Endothelial cell (in vitro differentiated cells): Measurements from ENCODE around the gene RBBP8. TPM values are rescaled to one million over a fixed set of nuclear protein-coding genes. Genes with fewer than 3 reads are reported as not detected.

Experiments
- DNase-seq: peaks from one replicate; pipeline ENCODE4 v3.0.0; 2021; ENCODE audit warnings: low spot score
- H3K27ac Mint-ChIP-seq: one replicate; pipeline ENCODE4 v1.8.0; 2021; ENCODE audit warnings: mixed read lengths, inconsistent platforms; ENCODE audit not compliant: unreplicated experiment
- H3K27me3 Mint-ChIP-seq: one replicate; pipeline ENCODE4 v1.8.0; 2021; ENCODE audit warnings: mild to moderate bottlenecking, moderate library complexity, mixed read lengths, inconsistent platforms; ENCODE audit not compliant: unreplicated experiment
- H3K36me3 Mint-ChIP-seq: one replicate; pipeline ENCODE4 v1.8.0; 2021; ENCODE audit warnings: mild to moderate bottlenecking, low read depth, mixed read lengths, inconsistent platforms; ENCODE audit not compliant: unreplicated experiment
- H3K4me1 Mint-ChIP-seq: one replicate; pipeline ENCODE4 v1.8.0; 2021; ENCODE audit warnings: mild to moderate bottlenecking, mixed read lengths, inconsistent platforms; ENCODE audit not compliant: unreplicated experiment
- H3K4me3 Mint-ChIP-seq: one replicate; pipeline ENCODE4 v1.8.0; 2021; ENCODE audit warnings: mild to moderate bottlenecking, mixed read lengths, inconsistent platforms; ENCODE audit not compliant: unreplicated experiment
- H3K9me3 Mint-ChIP-seq: one replicate; pipeline ENCODE4 v1.8.0; 2021; ENCODE audit warnings: mixed read lengths, inconsistent platforms; ENCODE audit not compliant: unreplicated experiment
- CTCF ChIP-seq: fragments of 200-600 bp; sonication (generic); IDR thresholded peaks from one replicate; pipeline ENCODE4 v1.5.0; 2021; ENCODE audit warnings: antibody characterized with exemption; ENCODE audit not compliant: unreplicated experiment
- total RNA-seq: library from RNA; stranded (reverse); fragmentation: NEBNext Ultra II Directional; extraction: Animal tissue kit (Norgen Biotek cat#: 25700); gene quantifications from one replicate; pipeline ENCODE4 v1.2.1, GENCODE V29; 2021; ENCODE audit not compliant: unreplicated experiment

Gene RBBP8
- total RNA-seq, 1 donor from 2014 or later: 27.0 TPM

- no peak overlapping the region for H3K4me3 Mint-ChIP-seq
- H3K27me3 Mint-ChIP-seq: no peaks in the 10 kb centered on the region
- no peak overlapping the region for H3K27ac Mint-ChIP-seq
- TF ChIP-seq CTCF: no peak
- no peaks in the 10 kb centered on the region for H3K4me1 Mint-ChIP-seq
- no peaks in the 10 kb centered on the region for H3K9me3 Mint-ChIP-seq
- no peak for DNase-seq
- no peaks in the 10 kb centered on the region for H3K36me3 Mint-ChIP-seq
These were observed 105.6 kb downstream of the RBBP8 start for GRCh38 chr18:23038712-23039111.

DNA sequence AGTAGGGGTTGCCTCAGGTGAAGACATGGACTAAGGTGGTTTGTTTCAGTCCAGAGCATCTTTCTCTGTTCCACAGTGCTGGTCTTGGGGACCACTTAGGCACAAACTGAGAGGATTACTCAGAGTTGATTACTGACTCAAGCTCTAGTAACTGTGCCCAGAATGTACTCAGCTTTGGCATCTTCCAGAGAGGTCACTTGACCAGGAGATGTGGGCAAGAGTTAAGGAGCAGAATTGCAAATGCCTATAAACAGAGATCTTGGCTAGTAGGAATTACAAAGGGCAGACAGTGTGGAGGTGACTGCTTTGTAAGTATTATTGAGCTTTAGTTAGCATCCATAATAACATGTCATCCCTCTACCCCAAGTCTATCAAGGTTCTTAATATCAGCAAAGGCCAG, 109.0 kb downstream of the RBBP8 start:
- H3K4me3 Mint-ChIP-seq: no peak overlapping the region
- no peaks in the 10 kb centered on the region for H3K4me1 Mint-ChIP-seq
- H3K27me3 Mint-ChIP-seq: no peaks in the 10 kb centered on the region
- no peak overlapping the region for H3K27ac Mint-ChIP-seq
- no peak for DNase-seq
- no peaks in the 10 kb centered on the region for H3K9me3 Mint-ChIP-seq
- no peaks in the 10 kb centered on the region for H3K36me3 Mint-ChIP-seq
- TF ChIP-seq CTCF: no peak

DNA sequence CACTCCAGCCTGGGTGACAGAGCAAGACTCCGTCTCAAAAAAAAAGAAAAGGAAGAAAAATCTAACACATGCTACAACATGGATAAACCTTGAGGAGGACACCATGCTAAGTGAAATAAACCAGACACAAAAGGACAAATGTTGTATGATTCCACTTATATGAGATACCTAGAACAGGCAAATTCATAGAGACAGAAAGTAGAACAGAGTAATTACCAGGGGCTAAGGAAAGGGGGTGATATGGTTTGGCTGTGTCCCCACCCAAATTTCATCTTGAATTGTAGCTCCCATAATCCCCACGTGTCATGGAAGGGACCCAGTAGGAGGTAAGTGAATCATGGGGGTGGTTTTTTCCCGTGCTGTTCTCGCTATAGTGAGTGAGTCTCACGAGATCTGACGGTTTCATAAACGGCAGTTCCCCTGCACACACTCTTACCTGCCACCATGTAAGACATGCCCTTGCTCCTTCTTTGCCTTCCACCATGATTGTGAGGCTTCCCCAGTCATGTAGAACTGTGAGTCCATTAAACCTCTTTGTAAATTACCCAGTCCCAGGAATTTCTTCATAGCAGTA, 110.8 kb downstream of the RBBP8 start:
- no peak overlapping the region for H3K27ac Mint-ChIP-seq
- H3K4me1 Mint-ChIP-seq: no peaks in the 10 kb centered on the region
- H3K27me3 Mint-ChIP-seq: no peaks in the 10 kb centered on the region
- H3K9me3 Mint-ChIP-seq: no peaks in the 10 kb centered on the region
- no peak for DNase-seq
- no peak overlapping the region for H3K4me3 Mint-ChIP-seq
- TF ChIP-seq CTCF: no peak
- H3K36me3 Mint-ChIP-seq: no peaks in the 10 kb centered on the region

DNA sequence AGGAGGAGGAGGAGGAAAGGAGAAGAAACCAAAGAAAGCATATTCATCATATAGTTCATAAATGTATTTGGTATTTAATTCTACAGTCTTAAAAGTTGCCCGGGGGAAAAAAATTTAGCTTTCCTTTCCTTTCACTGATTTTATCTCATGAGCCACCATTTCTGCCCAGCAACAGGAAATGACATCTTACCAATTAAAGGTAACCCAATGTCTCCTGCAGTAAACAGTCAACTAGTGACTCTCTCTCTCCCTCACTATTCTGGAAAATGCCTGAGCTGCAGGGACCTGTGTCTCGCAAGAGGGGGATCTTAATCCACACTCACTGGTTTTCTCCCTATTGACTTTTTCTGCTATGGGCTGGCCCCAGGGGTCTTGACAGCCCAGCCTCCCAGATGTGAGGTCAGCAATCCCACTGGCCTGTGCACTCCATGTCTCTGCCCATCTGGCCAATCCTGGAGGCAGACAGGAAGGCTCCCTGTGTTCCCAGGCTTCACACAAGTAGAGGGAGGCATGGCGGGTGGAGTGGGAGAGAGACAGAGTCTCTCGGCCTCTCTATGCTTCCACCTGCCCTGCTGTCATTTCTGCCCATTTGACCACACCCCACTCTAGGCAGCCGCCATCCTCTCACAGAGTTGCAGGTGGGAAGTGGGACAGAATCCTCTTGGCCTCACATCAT, 116.7 kb downstream of the RBBP8 start:
- Mint-ChIP-seq H3K4me3 (no peak overlapping the region), H3K4me1 (peaks cover 2% of the 10 kb centered on the region), H3K27ac (no peak overlapping the region), H3K9me3 (no peaks in the 10 kb centered on the region), H3K27me3 (no peaks in the 10 kb centered on the region), H3K36me3 (no peaks in the 10 kb centered on the region)
- DNase-seq: no peak
- no peak for TF ChIP-seq CTCF

DNA sequence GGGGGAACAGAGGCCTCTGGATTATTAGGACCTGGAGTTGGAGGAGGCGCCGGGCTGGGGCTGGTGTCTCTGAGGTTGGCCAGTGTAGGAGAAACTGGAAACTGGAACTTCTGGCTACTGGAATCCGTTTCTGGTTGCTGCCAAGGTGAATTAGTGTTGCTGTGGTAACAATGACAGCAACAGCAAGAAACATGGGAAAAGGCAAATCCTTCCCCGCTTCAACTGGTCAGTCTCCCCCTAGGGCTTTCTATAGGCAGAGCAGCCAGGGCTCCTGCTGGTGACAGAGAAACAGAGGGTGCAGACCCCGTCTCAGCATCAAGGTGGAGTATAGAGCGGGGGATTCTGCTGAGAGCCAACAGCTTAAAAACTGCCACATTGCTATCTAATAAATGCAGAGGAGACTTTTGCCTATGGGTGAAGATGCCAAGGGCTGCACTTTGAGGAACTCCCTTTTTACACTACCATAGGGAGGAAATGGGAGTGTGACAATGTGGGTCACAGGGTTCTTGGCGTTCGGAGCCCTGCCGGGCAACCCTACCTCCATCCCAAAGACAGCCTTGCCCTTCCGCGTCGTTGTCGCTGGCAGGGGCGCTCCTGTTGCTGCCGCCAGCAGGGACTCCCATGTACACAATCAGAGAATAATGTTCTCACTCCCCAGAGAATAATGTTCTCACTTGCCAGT, 120.8 kb downstream of the RBBP8 start:
- no peaks in the 10 kb centered on the region for H3K27me3 Mint-ChIP-seq
- no peak overlapping the region for H3K4me3 Mint-ChIP-seq
- no peaks in the 10 kb centered on the region for H3K9me3 Mint-ChIP-seq
- H3K36me3 Mint-ChIP-seq: no peaks in the 10 kb centered on the region
- peaks cover 2% of the 10 kb centered on the region for H3K4me1 Mint-ChIP-seq
- peak overlapping the region; percentile 32 for H3K27ac Mint-ChIP-seq
- DNase-seq: peak; percentile 67
- peak; percentile 30 for TF ChIP-seq CTCF
